K562 (cell line): ENCODE measurements around the gene CBFA2T3. TPM values are rescaled to one million over a fixed set of nuclear protein-coding genes. Genes with fewer than 3 reads are reported as not detected.

Source experiments
- ATAC-seq: fragments of 200-7000 bp; cut with Tn5 transposase; 3 replicates; pipeline ENCODE4 v1.9.1; 2020; ENCODE audit warnings: moderate library complexity
- BruUV-seq: library from RNA; stranded (reverse); fragments of 400-500 nt; replicated peaks from 2 replicates; lab custom pipeline; 2021; lab: Mats Ljungman, UMichigan
- CTCF ChIA-PET: fragments of 300-600 bp; formaldehyde crosslinking; extraction: SDS; loops from one replicate; lab custom pipeline; 2021; ENCODE audit warnings: low intra/inter-chr PET ratio; lab: Yijun Ruan, JAX
- POLR2A ChIA-PET: fragments of 300-600, 350-650 bp; sonication (Branson Sonifier 250); formaldehyde crosslinking; extraction: SDS; loops from one replicate; lab custom pipeline; 2021; ENCODE audit warnings: antibody characterized with exemption, inconsistent platforms; lab: Yijun Ruan, JAX
- DNase-seq, 4 experiments: peaks; one replicate each; pipeline versions ENCODE4 v3.0.0 to v3.0.0-alpha.2; 2011 to 2018; ENCODE audit warnings: low spot score in 3 of 4, mixed read lengths in 3 of 4; ENCODE audit errors: extremely low read depth in 1 of 4
- FAIRE-seq: peaks from 2 replicates; lab custom pipeline; 2011; peaks lifted over from hg19 to GRCh38; lab: Jason Lieb, UNC
- H2AFZ ChIP-seq: 2 replicates; pipeline ENCODE4 v1.6.0; 2011; ENCODE audit warnings: low read depth, low read length, control low read depth, inconsistent platforms
- H3K27ac ChIP-seq: fragments of 200-600 bp; 3 replicates; pipeline ENCODE4 v1.8.0; 2011; ENCODE audit warnings: low read depth, mild to moderate bottlenecking, control low read depth, inconsistent platforms, low read length, moderate library complexity, mixed read lengths; ENCODE audit errors: extremely low read depth
- H3K27me3 ChIP-seq, 2 experiments: fragments of 300-600 bp in 1 of 2; 2 replicates in 1 of 2; 3 replicates in 1 of 2; pipeline versions ENCODE4 v1.6.0 to v1.8.0; 2011; ENCODE audit warnings: inconsistent platforms in 2 of 2, low read length in 2 of 2, mild to moderate bottlenecking in 1 of 2, mixed read lengths in 1 of 2, moderate library complexity in 1 of 2; ENCODE audit not compliant: control insufficient read depth in 2 of 2, insufficient read depth in 2 of 2
- H3K36me3 ChIP-seq: fragments of 300-600 bp; 3 replicates; pipeline ENCODE4 v1.8.0; 2011; ENCODE audit warnings: mild to moderate bottlenecking, low read length, inconsistent platforms; ENCODE audit not compliant: control insufficient read depth, insufficient read depth
- H3K4me1 ChIP-seq, 2 experiments: fragments of 200-600 bp in 1 of 2; replicated peaks in 1 of 2; 2 replicates in 1 of 2; 3 replicates in 1 of 2; pipeline versions ENCODE4 v1.5.1 to v1.8.0; 2011; ENCODE audit warnings: inconsistent platforms in 2 of 2, low read length in 2 of 2, mild to moderate bottlenecking in 1 of 2, mixed read lengths in 1 of 2, moderate library complexity in 1 of 2; ENCODE audit not compliant: control insufficient read depth in 2 of 2, insufficient read depth in 2 of 2
- H3K4me2 ChIP-seq: 2 replicates; pipeline ENCODE4 v1.6.1; 2011; ENCODE audit warnings: low read length, control low read depth, inconsistent platforms, mixed read lengths; ENCODE audit not compliant: insufficient read depth
- H3K4me3 ChIP-seq: fragments of 200-600 bp; sonication (generic), shearing (Covaris generic); 2 replicates; pipeline ENCODE4 v1.5.1; 2016; ENCODE audit warnings: control low read depth, inconsistent platforms
- H3K79me2 ChIP-seq: fragments of 200-600 bp; 3 replicates; pipeline ENCODE4 v1.8.0; 2011; ENCODE audit warnings: low read length, inconsistent platforms; ENCODE audit not compliant: control insufficient read depth, insufficient read depth
- H3K9ac ChIP-seq, 2 experiments: 2 replicates each; pipeline versions ENCODE4 v1.6.0 to v1.6.1; 2011; ENCODE audit warnings: low read depth in 2 of 2, low read length in 2 of 2, control low read depth in 1 of 2, inconsistent platforms in 1 of 2, mild to moderate bottlenecking in 1 of 2, mixed read lengths in 1 of 2; ENCODE audit not compliant: insufficient read depth in 1 of 2
- H3K9me1 ChIP-seq: one replicate; pipeline ENCODE4 v1.6.0; 2011; ENCODE audit warnings: inconsistent platforms, mild to moderate bottlenecking, low read length, moderate library complexity; ENCODE audit not compliant: control insufficient read depth, insufficient read depth
- H3K9me3 ChIP-seq: replicated peaks from 2 replicates; pipeline ENCODE4 v1.5.1; 2011; ENCODE audit warnings: low read depth, low read length, inconsistent platforms; ENCODE audit not compliant: control insufficient read depth, insufficient read depth
- H4K20me1 ChIP-seq: replicated peaks from 2 replicates; pipeline ENCODE4 v1.6.1; 2011; ENCODE audit warnings: low read length, inconsistent platforms, mixed read lengths; ENCODE audit not compliant: control insufficient read depth, insufficient read depth
- CHD4 ChIP-seq: fragments of 200-600 bp; sonication (generic); IDR thresholded peaks from 3 replicates; pipeline ENCODE4 v1.6.1; 2012; ENCODE audit warnings: low read depth, mild to moderate bottlenecking, mixed read lengths, low read length, inconsistent platforms; ENCODE audit not compliant: insufficient read depth, insufficient replicate concordance, poor library complexity, severe bottlenecking
- MTF1 ChIP-seq: fragments of 250-450 bp; sonication (Bioruptor Pico); IDR thresholded peaks from 2 replicates; pipeline ENCODE4 v1.9.0; 2021; ENCODE audit warnings: moderate library complexity, mild to moderate bottlenecking, inconsistent platforms, borderline replicate concordance
- POLR2AphosphoS2 ChIP-seq: IDR thresholded peaks from 2 replicates; pipeline ENCODE4 v1.6.1; 2012; ENCODE audit warnings: low read length, improper control_type of control experiment
- POLR2G ChIP-seq: fragments of 200-400 bp; formaldehyde crosslinking; IDR thresholded peaks from 2 replicates; pipeline ENCODE4 v1.6.1; 2017; ENCODE audit warnings: low read depth, mild to moderate bottlenecking, antibody characterized with exemption, low read length, moderate library complexity
- RBFOX2 ChIP-seq: fragments of 200-400 bp; formaldehyde crosslinking; IDR thresholded peaks from 2 replicates; pipeline ENCODE4 v1.6.1; 2017; ENCODE audit warnings: low read depth, mild to moderate bottlenecking, low read length, moderate library complexity
- RCOR1 ChIP-seq, 2 experiments: IDR thresholded peaks; 2 replicates each; pipeline ENCODE4 v1.6.1; 2012; ENCODE audit warnings: low read depth in 2 of 2, low read length in 2 of 2, borderline replicate concordance in 1 of 2, improper control_type of control experiment in 1 of 2
- SNRNP70 ChIP-seq: fragments of 200-400 bp; formaldehyde crosslinking; optimal IDR thresholded peaks from 2 replicates; pipeline ENCODE3; 2017; ENCODE audit warnings: low read depth, low read length
- ZNF175 ChIP-seq: fragments of 200-800 bp; sonication (Bioruptor generic); IDR thresholded peaks from 2 replicates; pipeline ENCODE4 v1.6.1; 2016; ENCODE audit warnings: low read depth, mild to moderate bottlenecking, missing genetic modification characterization, missing compliant biosample characterization
- WGBS: fragments of 100-300 bp; shearing (Covaris generic); methylation state at CpG from one replicate; pipeline ENCODE4 v1.1.6; 2016; ENCODE audit warnings: low coverage, mixed read lengths; ENCODE audit not compliant: insufficient coverage; ENCODE audit errors: missing lambda C conversion rate; 5-methylcytosine and 5-hydroxymethylcytosine counted together
- in situ Hi-C: fragments of 300-500 bp; cut with MboI; formaldehyde crosslinking; loops from 4 replicates; pipeline ENCODE4 v1.15.0; 2018; ENCODE audit warnings: inconsistent platforms, mixed read lengths
- intact Hi-C: fragments of 100-400 bp; cut with micrococcal nuclease; formaldehyde crosslinking; loops from 2 replicates; pipeline ENCODE4 v1.14.2; 2022
- polyA plus RNA-seq, 8 experiments: library from polyadenylated mRNA; depleted of rRNA in 4 of 8; stranded (reverse) in 5 of 8; unstranded in 3 of 8; fragments of >200 nt; fragmentation: Nextera tagmentation in 2 of 8; fragmentation: Illumina TruSeq in 1 of 8; extraction: Ambion mirVana in 2 of 8; extraction: Trizol in 1 of 8; gene quantifications; 2 replicates each; pipeline versions ENCODE4 v1.2.1 to v1.2.3, GENCODE V29; 2011 to 2014; ENCODE audit warnings: inconsistent platforms in 1 of 8, missing spikeins in 1 of 8
- total RNA-seq, 7 experiments: library from RNA; depleted of rRNA in 6 of 7; stranded (reverse); fragments of >200 nt in 6 of 7; fragmentation: Illumina TruSeq in 2 of 7; extraction: Trizol in 2 of 7; gene quantifications; 2 replicates each; pipeline versions ENCODE4 v1.2.1 to v1.2.3, GENCODE V29; 2011 to 2021; ENCODE audit warnings: low replicate concordance in 1 of 7
- TF ChIP-seq, protein P1 (sequence below): sonication (generic); formaldehyde crosslinking; IDR thresholded peaks from 2 replicates; pipeline ENCODE4 v1.9.0; 2022; ENCODE audit warnings: mild to moderate bottlenecking, missing genetic modification reagents
- TF ChIP-seq, protein P2 (sequence below): fragments of 250-450 bp; sonication (Bioruptor Pico); IDR thresholded peaks from 2 replicates; pipeline ENCODE4 v1.8.0; 2022; ENCODE audit warnings: moderate library complexity, mild to moderate bottlenecking, inconsistent platforms

Gene CBFA2T3
- total and polyA plus RNA-seq, 9 of the 15 experiments (the other 6 are each of a cell fraction or from before 2014, with no cell fraction given): 2.3 to 145 (median 6.7) TPM

DNA sequence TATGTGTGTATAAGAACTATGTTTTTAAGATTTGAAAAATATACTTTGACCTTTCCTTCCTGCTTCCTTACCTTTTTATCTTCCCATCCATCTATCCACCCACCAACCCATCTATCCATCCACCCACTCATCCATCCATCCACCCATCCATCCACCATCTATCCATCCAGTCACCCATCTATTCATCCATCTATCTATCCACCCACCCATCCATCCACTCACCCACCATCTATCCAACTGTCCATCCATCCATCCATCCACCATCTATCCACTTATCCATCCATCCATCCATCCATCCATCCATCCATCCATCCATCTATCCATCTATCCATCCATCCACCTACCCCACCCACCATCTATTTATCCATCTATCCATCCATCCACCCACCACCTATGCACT lies 12.4 kb downstream of the CBFA2T3 start (continued):
- no peak for TF ChIP-seq CHD4
- TF ChIP-seq MTF1: no peak
- no peak for TF ChIP-seq RCOR1 (IDR thresholded peaks at IDR 0.05; ENCODE audit: borderline replicate concordance in 1 of 2, low read depth in 2 of 2, low read length in 2 of 2)
- TF ChIP-seq ZNF175 (CRISPR knock-in tag): no peak
- TF ChIP-seq, protein P1, sequence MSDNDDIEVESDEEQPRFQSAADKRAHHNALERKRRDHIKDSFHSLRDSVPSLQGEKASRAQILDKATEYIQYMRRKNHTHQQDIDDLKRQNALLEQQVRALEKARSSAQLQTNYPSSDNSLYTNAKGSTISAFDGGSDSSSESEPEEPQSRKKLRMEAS: no peak

DNA sequence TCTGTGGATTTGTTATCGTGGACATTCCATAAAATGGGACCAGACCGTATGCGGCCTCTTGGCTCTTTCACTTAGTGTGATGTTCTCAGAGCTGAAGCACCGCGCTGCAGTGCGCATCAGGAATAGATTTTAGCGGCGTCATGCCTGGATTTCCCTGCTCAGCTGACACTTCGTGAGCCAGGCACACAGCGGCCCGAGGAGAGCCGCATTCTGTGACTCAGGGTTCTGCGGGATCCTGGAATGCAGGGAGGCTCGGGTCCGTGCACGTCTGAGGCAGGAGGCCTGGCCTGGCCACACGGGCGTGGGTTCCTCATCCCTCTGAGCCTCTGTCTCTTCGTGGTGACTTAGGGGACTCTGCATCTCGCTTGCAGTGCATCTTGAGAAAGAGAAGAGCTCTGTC lies 13.4 kb downstream of the CBFA2T3 start:
- ChIA-PET POLR2A (interaction anchor here (0.6 to 1.5 kb wide), 2 partner anchors 9 to 92 kb away, joined by 3 to 6 read pairs; no protein-coding TSS in a partner anchor), CTCF (no interaction called here)
- H3K4me3 ChIP-seq: no peak overlapping the region
- no peak overlapping the region; the same call in 2 of the 3 replicates for H3K27ac ChIP-seq
- H3K4me1 ChIP-seq: peaks cover 0 to 44% of the 10 kb centered on the region in 2 experiments; a peak in 2 of 5 replicates
- H3K27me3 ChIP-seq: no peaks in the 10 kb centered on the region
- TF ChIP-seq RBFOX2 (0 out of 2 replicates have a peak, but pooled peaks have one; percentile 17), POLR2G (peak; percentile 57; the same call in 1 of the 2 replicates), SNRNP70 (peak; percentile 15), POLR2AphosphoS2 (no peak)
- TF ChIP-seq, protein P2, sequence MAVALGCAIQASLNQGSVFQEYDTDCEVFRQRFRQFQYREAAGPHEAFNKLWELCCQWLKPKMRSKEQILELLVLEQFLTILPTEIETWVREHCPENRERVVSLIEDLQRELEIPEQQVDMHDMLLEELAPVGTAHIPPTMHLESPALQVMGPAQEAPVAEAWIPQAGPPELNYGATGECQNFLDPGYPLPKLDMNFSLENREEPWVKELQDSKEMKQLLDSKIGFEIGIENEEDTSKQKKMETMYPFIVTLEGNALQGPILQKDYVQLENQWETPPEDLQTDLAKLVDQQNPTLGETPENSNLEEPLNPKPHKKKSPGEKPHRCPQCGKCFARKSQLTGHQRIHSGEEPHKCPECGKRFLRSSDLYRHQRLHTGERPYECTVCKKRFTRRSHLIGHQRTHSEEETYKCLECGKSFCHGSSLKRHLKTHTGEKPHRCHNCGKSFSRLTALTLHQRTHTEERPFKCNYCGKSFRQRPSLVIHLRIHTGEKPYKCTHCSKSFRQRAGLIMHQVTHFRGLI (CRISPR knock-in tag): no peak
- H3K4me2 ChIP-seq: no peak overlapping the region
- ATAC-seq (no peak), DNase-seq (no peak), FAIRE-seq (no peak)
- in situ Hi-C loops: no loop called here
- no peak overlapping the region for H3K9ac ChIP-seq
- no peak overlapping the region for H2AFZ ChIP-seq
- BruUV-seq: no TSS peak
- H3K9me1 ChIP-seq: no peaks in the 10 kb centered on the region
- H3K9me3 ChIP-seq: no peaks in the 10 kb centered on the region
- 86% methylated on average over 18 of the region's 20 CpGs for WGBS
- peaks cover 98% of the 10 kb centered on the region for H3K79me2 ChIP-seq
- intact Hi-C loops: no loop called here
- peaks cover 44% of the 10 kb centered on the region for H4K20me1 ChIP-seq
- peaks cover 94% of the 10 kb centered on the region for H3K36me3 ChIP-seq
